GM18498 (cell line): ENCODE data around the gene MAB21L2.
"Not testable (repeated sequence)": the region's sequence is repeated elsewhere in the genome, so short reads cannot be mapped to it uniquely, and the experiment has no call there.

Experiments
- ATAC-seq: cut with Tn5 transposase; IDR thresholded peaks from one replicate; pipeline ENCODE4 v1.9.1; 2021; ENCODE audit warnings: mild to moderate bottlenecking, moderate library complexity; ENCODE audit not compliant: unreplicated experiment

Gene MAB21L2

GRCh38 chr4:150582146-150582872 is at the start of gene MAB21L2:
Gene MAB21L2 (plus strand): TSS chr4:150582151. CDS start chr4:150583030, 879 bp downstream.
- no peak for ATAC-seq

GRCh38 chr4:150533673-150534072 is 48.3 kb upstream of the MAB21L2 start:
- ATAC-seq: no peak

GRCh38 chr4:150534818-150535217 is 47.1 kb upstream of the MAB21L2 start:
- ATAC-seq: no peak

GRCh38 chr4:150537911-150538310 is 44.0 kb upstream of the MAB21L2 start:
- not testable (repeated sequence) for ATAC-seq

GRCh38 chr4:150540536-150540935 is 41.4 kb upstream of the MAB21L2 start:
- ATAC-seq: no peak

- no peak for ATAC-seq
Measured at GRCh38 chr4:150540959-150541360, 41.0 kb upstream of the MAB21L2 start.

- ATAC-seq: no peak
Measured at GRCh38 chr4:150541681-150542080, 40.3 kb upstream of the MAB21L2 start.

- ATAC-seq: no peak
Measured at GRCh38 chr4:150543042-150543441, 38.9 kb upstream of the MAB21L2 start.

GRCh38 chr4:150546286-150546685 is 35.7 kb upstream of the MAB21L2 start:
- no peak for ATAC-seq

- ATAC-seq: no peak
Measured at GRCh38 chr4:150547154-150547838, 34.7 kb upstream of the MAB21L2 start.

- not testable (repeated sequence) for ATAC-seq
Measured at GRCh38 chr4:150557811-150558210, 24.1 kb upstream of the MAB21L2 start.

- ATAC-seq: no peak
Measured at GRCh38 chr4:150561143-150561737, 20.7 kb upstream of the MAB21L2 start.

- no peak for ATAC-seq
Measured at GRCh38 chr4:150562250-150562649, 19.7 kb upstream of the MAB21L2 start.

GRCh38 chr4:150562751-150563150 is 19.2 kb upstream of the MAB21L2 start:
- ATAC-seq: no peak

GRCh38 chr4:150564967-150565366 is 17.0 kb upstream of the MAB21L2 start:
- ATAC-seq: not testable (repeated sequence)

- ATAC-seq: no peak
Measured at GRCh38 chr4:150567070-150567469, 14.9 kb upstream of the MAB21L2 start.

- no peak for ATAC-seq
Measured at GRCh38 chr4:150569384-150569987, 12.5 kb upstream of the MAB21L2 start.

GRCh38 chr4:150569998-150570535 is 11.9 kb upstream of the MAB21L2 start:
- ATAC-seq: no peak

- no peak for ATAC-seq
Measured at GRCh38 chr4:150570862-150571261, 11.1 kb upstream of the MAB21L2 start.

- ATAC-seq: peak; percentile 82
Measured at GRCh38 chr4:150572704-150573504, 9.0 kb upstream of the MAB21L2 start.
